ENCODE data around the gene SECISBP2.

GRCh38 chr9:89305868-89306267, 12.4 kb upstream of the SECISBP2 start:
- TF ChIP-seq CTCF (IDR thresholded peaks at IDR 0.05; ENCODE audit: poor library complexity) (no peak), EZH2 (IDR thresholded peaks at IDR 0.05; ENCODE audit: borderline replicate concordance) (no peak)
